Neural crest cell (in vitro differentiated cells): ENCODE results near the gene DLGAP5. TPM values are rescaled to one million over a fixed set of nuclear protein-coding genes. Genes with fewer than 3 reads are reported as not detected.

Source experiments
- DNase-seq: peaks from one replicate; pipeline ENCODE4 v3.0.0; 2021; ENCODE audit warnings: low read depth, mixed read lengths, low spot score
- H3K27ac Mint-ChIP-seq: one replicate; pipeline ENCODE4 v1.8.0; 2021; ENCODE audit warnings: mild to moderate bottlenecking, mixed read lengths; ENCODE audit not compliant: unreplicated experiment
- H3K27me3 Mint-ChIP-seq: 2 replicates; pipeline ENCODE4 v1.8.0; 2021; ENCODE audit warnings: low read depth, mild to moderate bottlenecking, mixed read lengths
- H3K36me3 Mint-ChIP-seq: 2 replicates; pipeline ENCODE4 v1.8.0; 2021; ENCODE audit warnings: low read depth, mild to moderate bottlenecking, mixed read lengths
- H3K4me1 Mint-ChIP-seq: 2 replicates; pipeline ENCODE4 v1.8.0; 2021; ENCODE audit warnings: mixed read lengths
- H3K4me3 Mint-ChIP-seq: one replicate; pipeline ENCODE4 v1.8.0; 2021; ENCODE audit warnings: mild to moderate bottlenecking, mixed read lengths
- H3K9me3 Mint-ChIP-seq: 2 replicates; pipeline ENCODE4 v1.8.0; 2021; ENCODE audit warnings: mixed read lengths
- CTCF ChIP-seq: fragments of 200-600 bp; sonication (generic); conservative IDR thresholded peaks from 2 replicates; pipeline ENCODE4 v1.5.0; 2021; ENCODE audit warnings: antibody characterized with exemption, mild to moderate bottlenecking
- total RNA-seq: library from RNA; stranded (reverse); gene quantifications from 2 replicates; pipeline ENCODE4 v1.2.1, GENCODE V29; 2021

The DLGAP5 gene
- total RNA-seq, 1 donor from 2014 or later, result 89.6 TPM

- no peak for TF ChIP-seq CTCF
- no peak for DNase-seq
- peak overlapping the region; percentile 67 for H3K4me3 Mint-ChIP-seq
- no peak overlapping the region for H3K27ac Mint-ChIP-seq
- H3K9me3 Mint-ChIP-seq, result peaks cover 2% of the 10 kb centered on the region
- H3K4me1 Mint-ChIP-seq, result peaks cover 20% of the 10 kb centered on the region
- H3K36me3 Mint-ChIP-seq, result peaks cover 2% of the 10 kb centered on the region
- no peaks in the 10 kb centered on the region for H3K27me3 Mint-ChIP-seq
Measured at GRCh38 chr14:55194656-55195355, 3.4 kb upstream of the DLGAP5 start.

- Mint-ChIP-seq H3K36me3 (peaks cover 5% of the 10 kb centered on the region), H3K27me3 (no peaks in the 10 kb centered on the region), H3K4me3 (peak overlapping the region; percentile 99), H3K9me3 (peaks cover 2% of the 10 kb centered on the region), H3K4me1 (peaks cover 31% of the 10 kb centered on the region), H3K27ac (no peak overlapping the region)
- TF ChIP-seq CTCF, result no peak
- no peak for DNase-seq
Measured at GRCh38 chr14:55192054-55192621, 753 bp upstream of the DLGAP5 start.

- peak overlapping the region; percentile 99 for H3K4me3 Mint-ChIP-seq
Measured at GRCh38 chr14:55190906-55191202, 531 bp downstream of the DLGAP5 start.

GRCh38 chr14:55188686-55189295 lies 2.6 kb downstream of the DLGAP5 start:
- Mint-ChIP-seq H3K4me3 (peak overlapping the region; percentile 99), H3K9me3 (peaks cover 2% of the 10 kb centered on the region), H3K27me3 (no peaks in the 10 kb centered on the region), H3K4me1 (peaks cover 31% of the 10 kb centered on the region), H3K27ac (no peak overlapping the region), H3K36me3 (peaks cover 8% of the 10 kb centered on the region)
- no peak for TF ChIP-seq CTCF
- no peak for DNase-seq

More at GRCh38 chr14:55190906-55191202, 531 bp downstream of the DLGAP5 start:
- Mint-ChIP-seq H3K27ac (peak overlapping the region; percentile 99), H3K9me3 (peaks cover 2% of the 10 kb centered on the region), H3K4me1 (peaks cover 31% of the 10 kb centered on the region), H3K36me3 (peaks cover 8% of the 10 kb centered on the region), H3K27me3 (no peaks in the 10 kb centered on the region)
- no peak for DNase-seq
- no peak for TF ChIP-seq CTCF

GRCh38 chr14:55180434-55180833 lies 11.0 kb downstream of the DLGAP5 start:
- no peak for DNase-seq
- Mint-ChIP-seq H3K27me3 (no peaks in the 10 kb centered on the region), H3K9me3 (no peaks in the 10 kb centered on the region)

More at GRCh38 chr14:55180434-55180833, 11.0 kb downstream of the DLGAP5 start:
- Mint-ChIP-seq H3K36me3 (peaks cover 15% of the 10 kb centered on the region), H3K4me1 (no peaks in the 10 kb centered on the region), H3K27ac (no peak overlapping the region), H3K4me3 (no peak overlapping the region)
- TF ChIP-seq CTCF, result no peak
